Endodermal cell (in vitro differentiated cells): ENCODE results near the gene GALR2. TPM values are rescaled to one million over a fixed set of nuclear protein-coding genes. Genes with fewer than 3 reads are reported as not detected.
"Not testable (repeated sequence)": the region's sequence is repeated elsewhere in the genome, so short reads cannot be mapped to it uniquely, and the experiment has no call there.

ENCODE experiments used
- DNase-seq: peaks from one replicate; pipeline ENCODE4 v3.0.0-alpha.2; 2017
- H3K27ac ChIP-seq: 2 replicates; pipeline ENCODE4 v1.5.1; 2013; ENCODE audit warnings: mild to moderate bottlenecking, low read depth, low read length, moderate library complexity
- H3K27me3 ChIP-seq: 2 replicates; pipeline ENCODE4 v1.6.1; 2013; ENCODE audit warnings: mild to moderate bottlenecking, low read length, moderate library complexity; ENCODE audit not compliant: insufficient read depth, control insufficient read depth, poor library complexity, severe bottlenecking
- H3K36me3 ChIP-seq: 2 replicates; pipeline ENCODE4 v1.7.0; 2013; ENCODE audit warnings: mild to moderate bottlenecking, low read length, moderate library complexity; ENCODE audit not compliant: control insufficient read depth, insufficient read depth
- H3K4me1 ChIP-seq: one replicate; pipeline ENCODE4 v1.7.0; 2013; ENCODE audit warnings: low read length; ENCODE audit not compliant: control insufficient read depth, insufficient read depth
- H3K4me3 ChIP-seq: 2 replicates; pipeline ENCODE4 v1.5.1; 2013; ENCODE audit warnings: mild to moderate bottlenecking, low read length, moderate library complexity
- H3K9ac ChIP-seq: 2 replicates; pipeline ENCODE4 v1.6.1; 2013; ENCODE audit warnings: mild to moderate bottlenecking, low read length, moderate library complexity; ENCODE audit not compliant: poor library complexity, severe bottlenecking; ENCODE audit errors: extremely low read depth
- H3K9me3 ChIP-seq: 2 replicates; pipeline ENCODE4 v1.6.1; 2013; ENCODE audit warnings: mild to moderate bottlenecking, low read length, moderate library complexity; ENCODE audit not compliant: control insufficient read depth
- H3K27ac Mint-ChIP-seq: 2 replicates; pipeline ENCODE4 v1.8.0; 2020; ENCODE audit warnings: mixed read lengths
- H3K27me3 Mint-ChIP-seq: 2 replicates; pipeline ENCODE4 v1.8.0; 2021; ENCODE audit warnings: mild to moderate bottlenecking, mixed read lengths; ENCODE audit not compliant: insufficient read depth
- H3K36me3 Mint-ChIP-seq: 2 replicates; pipeline ENCODE4 v1.8.0; 2020; ENCODE audit warnings: low read depth, mixed read lengths
- H3K4me1 Mint-ChIP-seq: 2 replicates; pipeline ENCODE4 v1.8.0; 2020; ENCODE audit warnings: mixed read lengths
- H3K4me3 Mint-ChIP-seq: 2 replicates; pipeline ENCODE4 v1.8.0; 2020; ENCODE audit warnings: mild to moderate bottlenecking, moderate library complexity, mixed read lengths
- H3K9me3 Mint-ChIP-seq: 2 replicates; pipeline ENCODE4 v1.8.0; 2020; ENCODE audit warnings: mild to moderate bottlenecking, mixed read lengths
- CTCF ChIP-seq: fragments of 200-600 bp; sonication (generic); conservative IDR thresholded peaks from 2 replicates; pipeline ENCODE4 v1.5.0; 2021; ENCODE audit warnings: antibody characterized with exemption, mild to moderate bottlenecking
- WGBS, 2 experiments: methylation state at CpG; one replicate each; pipeline versions ENCODE4 v1.1.5 to v1.1.7; 2013; ENCODE audit warnings: missing lambda C conversion rate in 2 of 2, mixed read lengths in 1 of 2; ENCODE audit not compliant: insufficient coverage in 1 of 2, insufficient read length in 1 of 2; 5-methylcytosine and 5-hydroxymethylcytosine counted together
- total RNA-seq, 2 donors: library from RNA; stranded (reverse); fragmentation: NEBNext Ultra II Directional in 1 of 2; extraction: Animal tissue kit (Norgen Biotek cat#: 25700) in 1 of 2; gene quantifications; 2 replicates in 1 of 2; 3 replicates in 1 of 2; pipeline ENCODE4 v1.2.1, GENCODE V29; 2021

Gene GALR2
- total RNA-seq, 2 donors from 2014 or later: not detected

- Histone ChIP-seq H3K4me1 (peaks cover 15% of the 10 kb centered on the region), H3K9ac (no peak overlapping the region), H3K9me3 (no peaks in the 10 kb centered on the region), H3K27ac (no peak overlapping the region), H3K36me3 (peaks cover 7% of the 10 kb centered on the region), H3K4me3 (no peak overlapping the region), H3K27me3 (peaks cover 68% of the 10 kb centered on the region)
- Mint-ChIP-seq H3K9me3 (no peaks in the 10 kb centered on the region), H3K4me3 (no peak overlapping the region), H3K36me3 (no peaks in the 10 kb centered on the region), H3K4me1 (peaks cover 24% of the 10 kb centered on the region), H3K27me3 (peaks cover 69% of the 10 kb centered on the region), H3K27ac (no peak overlapping the region)
- WGBS, 2 experiments: 51 to 68% methylated on average over 9 to 10 of the region's 12 CpGs
- DNase-seq: peak; percentile 70
- no peak for TF ChIP-seq CTCF
Measured at GRCh38 chr17:76077584-76078110, 3.1 kb downstream of the GALR2 start.

- H3K36me3 Mint-ChIP-seq, H3K4me3 ChIP-seq, H3K9me3 Mint-ChIP-seq, H3K9ac ChIP-seq, H3K4me3 Mint-ChIP-seq, H3K9me3 ChIP-seq, H3K27ac ChIP-seq, DNase-seq, H3K27ac Mint-ChIP-seq: not testable (repeated sequence)
- peaks cover 66% of the 10 kb centered on the region for H3K27me3 ChIP-seq
- Mint-ChIP-seq H3K4me1 (peaks cover 24% of the 10 kb centered on the region), H3K27me3 (peaks cover 65% of the 10 kb centered on the region)
- H3K4me1 ChIP-seq: peaks cover 15% of the 10 kb centered on the region
- WGBS, 2 experiments: 86 to 92% methylated on average over 4 to 5 of the region's 5 CpGs
- H3K36me3 ChIP-seq: peaks cover 11% of the 10 kb centered on the region
Measured at GRCh38 chr17:76078370-76078769, 3.8 kb downstream of the GALR2 start.

- TF ChIP-seq CTCF: no peak
- H3K4me3 ChIP-seq: peak within 1 kb of the TSS; percentile 58
- H3K27me3 Mint-ChIP-seq: peaks cover 59% of the 10 kb centered on the region
- H3K27me3 ChIP-seq: peaks cover 60% of the 10 kb centered on the region
- no peak for DNase-seq
- no peak within 1 kb of the TSS for H3K9ac ChIP-seq
- H3K9me3 Mint-ChIP-seq: no peaks in the 10 kb centered on the region
- H3K4me1 ChIP-seq: peaks cover 15% of the 10 kb centered on the region
- H3K27ac ChIP-seq: no peak within 1 kb of the TSS
- peaks cover 17% of the 10 kb centered on the region for H3K36me3 ChIP-seq
- H3K27ac Mint-ChIP-seq: no peak within 1 kb of the TSS
- peaks cover 24% of the 10 kb centered on the region for H3K4me1 Mint-ChIP-seq
- H3K4me3 Mint-ChIP-seq: peak within 1 kb of the TSS; percentile 34
- H3K36me3 Mint-ChIP-seq: peaks cover 7% of the 10 kb centered on the region
- WGBS, 2 experiments: 85% methylated on average over 13 to 17 of the region's 17 CpGs
- H3K9me3 ChIP-seq: no peaks in the 10 kb centered on the region
Measured at GRCh38 chr17:76078860-76079534, 4.4 kb downstream of the GALR2 start, which contains the start of gene ZACN. ZACN (plus strand) TSS chr17:76079182; CDS start chr17:76079265, 83 bp downstream.
